A549 treated with Hydrocortisone at 1 μM for 4 hours (cell line): ENCODE measurements around the gene ASF1A. TPM values are rescaled to one million over a fixed set of nuclear protein-coding genes. Genes with fewer than 3 reads are reported as not detected.

Experiments used
- total RNA-seq: library from RNA; stranded (reverse); fragments of 200-300 nt; extraction: Qiagen RNA extraction; gene quantifications from 5 replicates; pipeline ENCODE4 v1.2.3, GENCODE V29; 2022

The ASF1A gene
- total RNA-seq = 7.1 to 8.9 TPM (median 8.1 TPM) in 5 replicates

GRCh38 chr6:118893807-118894424, at the start of gene ASF1A:
ASF1A (plus strand) TSS chr6:118894152; CDS start chr6:118894414, 262 bp downstream.

GRCh38 chr6:118934461-118935330, 40.7 kb downstream of the ASF1A start, which contains the start of gene MCM9:
MCM9 (minus strand) TSS chr6:118935159; CDS start chr6:118931723, 3,436 bp downstream.

Other genes with a start within 250 kb of the ASF1A start
- 1.1 to 1.8 TPM (median 1.4 TPM) in 5 replicates for gene CEP85L, start 242.6 kb upstream of the ASF1A start, total RNA-seq
- gene MCM9, start 41.0 kb downstream of the ASF1A start, total RNA-seq = 3.4 to 6.2 TPM (median 4.0 TPM) in 5 replicates
- gene FAM184A, start 184.5 kb downstream of the ASF1A start, total RNA-seq = not detected in 5 replicates